HG02642 (cell line): ENCODE results near the gene C1QL1.

Experiments
- ATAC-seq: cut with Tn5 transposase; IDR thresholded peaks from one replicate; pipeline ENCODE4 v1.9.1; 2021; ENCODE audit warnings: mild to moderate bottlenecking; ENCODE audit not compliant: unreplicated experiment, poor library complexity

C1QL1 gene

GRCh38 chr17:44918006-44918405, 50.1 kb downstream of the C1QL1 start:
- no peak for ATAC-seq

- ATAC-seq = no peak
Measured at GRCh38 chr17:44917456-44917855, 50.6 kb downstream of the C1QL1 start.

- no peak for ATAC-seq
Measured at GRCh38 chr17:44916781-44917241, 51.3 kb downstream of the C1QL1 start.

DNA sequence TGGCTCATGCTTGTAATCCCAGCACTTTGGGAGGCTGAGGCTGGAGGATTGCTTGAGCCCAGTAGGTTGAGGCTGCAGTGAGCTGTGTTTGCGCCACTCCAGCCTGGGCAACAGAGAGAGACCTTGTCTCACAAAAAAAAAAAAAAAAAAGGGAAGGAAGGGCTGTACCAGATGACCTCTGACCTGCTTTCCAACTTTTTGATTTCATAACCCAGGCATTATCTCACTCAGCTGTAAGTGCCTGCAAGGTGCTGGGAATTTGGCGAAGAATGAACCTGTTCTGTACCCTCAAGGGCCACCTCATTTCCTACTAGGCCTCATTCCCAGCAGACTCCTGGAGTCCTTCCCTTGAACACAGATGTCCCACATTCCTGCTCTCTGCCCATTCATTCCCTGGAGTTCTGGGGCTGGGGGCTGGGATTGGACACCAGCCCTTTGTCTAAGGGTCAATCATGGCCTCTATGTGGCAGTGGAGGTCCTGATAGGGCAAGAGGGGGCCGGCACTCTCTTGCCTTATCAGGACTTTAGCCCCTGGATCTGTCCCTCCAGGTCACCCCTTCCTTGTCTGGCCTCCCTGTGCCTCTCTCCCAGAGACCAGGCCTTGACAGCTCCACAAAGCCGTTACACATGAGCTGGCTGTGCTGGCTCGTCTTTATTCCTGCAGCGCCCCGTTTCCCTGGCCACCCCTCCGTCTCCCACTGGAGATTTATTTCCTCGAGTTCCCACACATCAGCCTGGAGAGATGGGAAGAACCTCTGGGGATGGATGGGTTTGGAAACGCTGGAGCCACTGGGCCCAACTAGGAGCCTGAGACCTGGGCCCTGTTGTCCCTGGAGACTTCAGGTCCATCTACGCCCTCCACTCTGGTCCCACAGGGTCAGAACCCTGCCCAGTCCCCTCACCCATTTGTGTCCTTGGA, 52.0 kb downstream of the C1QL1 start:
- no peak for ATAC-seq

DNA sequence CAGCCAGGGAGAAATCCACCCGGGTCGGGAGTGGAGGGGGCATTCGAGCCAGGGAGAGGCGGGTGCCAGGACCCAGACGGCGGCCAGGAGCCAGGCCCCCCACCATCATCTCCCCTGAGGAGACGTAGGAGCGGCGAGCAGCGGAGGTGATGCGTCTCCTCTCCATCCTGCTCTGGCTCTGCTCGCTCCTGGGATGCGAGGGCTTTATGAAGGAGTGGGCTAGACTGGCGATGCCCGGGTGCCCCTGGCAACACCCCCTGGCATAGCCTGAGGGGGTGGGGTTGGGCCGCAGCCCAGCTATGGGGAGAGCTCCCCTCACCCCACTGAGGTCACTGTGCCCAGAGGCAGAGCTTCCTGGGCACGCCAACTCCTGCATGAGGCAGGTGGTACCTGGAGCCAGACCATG, 52.8 kb downstream of the C1QL1 start, which contains the start of gene GFAP:
TSS of gene GFAP (minus strand) at position 180 of the 406 bp plus-strand sequence. CDS start at position 166, 14 bp downstream.
- ATAC-seq = no peak

- ATAC-seq = no peak
Measured at GRCh38 chr17:44914698-44915271, 53.3 kb downstream of the C1QL1 start.

- no peak for ATAC-seq
Measured at GRCh38 chr17:44914148-44914547, 54.0 kb downstream of the C1QL1 start.

DNA sequence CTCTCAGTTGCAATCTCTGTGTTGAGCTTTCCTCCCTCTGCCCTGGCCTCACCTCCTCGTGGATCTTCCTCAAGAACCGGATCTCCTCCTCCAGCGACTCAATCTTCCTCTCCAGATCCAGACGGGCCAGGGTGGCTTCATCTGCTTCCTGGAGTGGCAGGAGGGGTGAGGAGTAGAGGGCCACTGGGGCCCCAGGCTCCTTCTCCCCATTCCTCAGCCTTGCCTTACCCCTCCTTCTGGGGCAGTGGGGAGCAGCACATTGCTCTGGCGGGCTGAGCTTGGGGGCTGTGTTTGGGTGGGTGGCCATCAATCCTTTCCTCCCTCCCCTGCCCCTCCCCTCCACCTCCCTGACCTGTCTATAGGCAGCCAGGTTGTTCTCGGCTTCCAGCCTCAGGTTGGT, 54.4 kb downstream of the C1QL1 start:
- no peak for ATAC-seq

DNA sequence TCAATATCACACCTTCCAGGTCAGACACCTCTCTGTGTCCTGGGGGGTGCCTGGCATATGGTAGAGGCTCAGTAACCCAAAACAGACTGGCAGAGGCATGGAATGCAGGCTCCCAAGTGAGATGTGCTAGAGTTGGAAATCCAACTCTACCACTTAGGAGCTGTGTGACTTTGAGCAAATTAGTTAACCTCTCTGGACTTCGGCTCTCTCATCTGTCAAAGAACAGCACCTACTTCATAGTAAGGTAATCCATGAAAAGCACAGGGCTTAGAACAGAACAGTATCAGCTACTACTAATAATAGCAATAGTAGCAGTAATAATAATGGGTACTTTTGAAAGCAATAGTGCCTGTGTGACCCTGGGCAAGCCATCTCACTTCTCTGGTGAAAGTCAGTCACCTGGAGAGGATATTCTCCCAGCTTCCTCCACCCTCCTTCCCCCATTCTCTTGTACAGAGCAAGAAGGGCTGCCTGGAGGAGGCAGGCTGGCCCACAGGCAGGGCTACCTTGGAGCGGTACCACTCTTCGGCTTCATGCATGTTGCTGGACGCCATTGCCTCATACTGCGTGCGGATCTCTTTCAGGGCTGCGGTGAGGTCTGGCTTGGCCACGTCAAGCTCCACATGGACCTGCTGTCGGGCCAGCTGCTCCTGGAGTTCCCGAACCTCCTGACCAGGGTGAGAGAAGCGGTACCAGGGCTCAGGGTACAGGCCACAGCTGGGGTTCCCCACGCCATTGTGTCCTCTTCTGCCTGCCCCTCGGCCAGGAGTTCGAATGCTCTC, 55.1 kb downstream of the C1QL1 start:
- ATAC-seq = no peak

GRCh38 chr17:44911133-44912001, 56.7 kb downstream of the C1QL1 start:
- ATAC-seq = no peak

DNA sequence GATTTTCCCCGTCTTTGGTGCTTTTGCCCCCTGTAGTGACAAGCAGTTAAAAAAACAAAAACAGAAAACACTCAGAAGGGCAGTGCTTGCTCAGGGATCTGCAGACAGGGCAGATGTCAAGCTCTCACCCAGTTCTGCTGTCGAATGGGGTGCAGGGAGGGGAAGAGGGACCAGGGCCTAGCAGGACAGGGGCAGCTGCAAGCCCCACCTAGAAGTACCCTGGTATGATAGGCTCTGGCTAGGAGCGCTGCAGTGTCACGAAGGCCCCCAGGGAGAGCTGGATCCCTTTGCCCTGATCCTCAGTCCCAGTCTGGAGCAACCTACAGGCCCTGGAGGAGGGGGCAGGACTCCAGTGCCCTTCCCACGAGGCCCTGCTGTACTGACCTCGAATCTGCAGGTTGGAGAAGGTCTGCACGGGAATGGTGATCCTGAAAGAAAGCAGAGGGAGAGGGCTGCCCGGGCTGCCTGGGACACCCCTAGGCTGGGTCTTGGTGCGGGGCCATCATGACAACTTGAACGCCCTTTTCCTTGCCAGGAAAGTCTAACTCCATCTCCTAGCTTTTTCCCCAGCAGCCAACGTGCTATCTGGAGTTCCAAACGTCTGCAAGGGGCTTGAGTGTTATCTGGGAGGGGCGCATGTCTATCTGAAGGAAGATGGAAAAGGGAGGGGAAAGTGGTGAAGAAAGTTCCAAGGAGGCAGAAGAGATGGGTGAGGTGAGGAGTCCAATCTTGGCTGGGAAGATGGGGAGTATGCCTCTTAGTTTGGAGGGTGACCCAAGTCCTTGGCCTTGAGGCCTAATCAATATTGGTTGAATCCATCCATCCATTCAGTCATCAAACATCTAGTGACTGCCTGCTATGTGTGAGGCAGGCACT, 57.6 kb downstream of the C1QL1 start:
- no peak for ATAC-seq
